MM.1S (cell line): Measurements from ENCODE around the gene ZNF439.
A peak's percentile ranks its signal among the peaks of the same experiment; 100 is the strongest.
"Not testable (repeated sequence)": the region's sequence is repeated elsewhere in the genome, so short reads cannot be mapped to it uniquely, and the experiment has no call there.

Experiments used
- DNase-seq: peaks from one replicate; pipeline ENCODE4 v3.0.0-alpha.2; 2015
- H2AFZ ChIP-seq: fragments of 300-600 bp; sonication (generic); 2 replicates; pipeline ENCODE4 v1.6.0; 2016; ENCODE audit warnings: antibody characterized with exemption, low read length
- H3F3A ChIP-seq: fragments of 300-600 bp; sonication (generic); 2 replicates; pipeline ENCODE4 v1.6.1; 2016; ENCODE audit warnings: mild to moderate bottlenecking, antibody characterized with exemption, low read length, moderate library complexity, mixed read lengths; ENCODE audit not compliant: insufficient read depth
- H3K27ac ChIP-seq: fragments of 300-600 bp; sonication (generic); 2 replicates; pipeline ENCODE4 v1.5.1; 2016; ENCODE audit warnings: mild to moderate bottlenecking, low read length
- H3K27me3 ChIP-seq: fragments of 300-600 bp; sonication (generic); replicated peaks from 2 replicates; pipeline ENCODE4 v1.6.0; 2016; ENCODE audit warnings: low read length; ENCODE audit not compliant: insufficient read depth
- H3K36me3 ChIP-seq: fragments of 300-600 bp; sonication (generic); replicated peaks from 2 replicates; pipeline ENCODE4 v1.6.1; 2016; ENCODE audit warnings: mild to moderate bottlenecking, low read length, mixed read lengths; ENCODE audit not compliant: insufficient read depth
- H3K4me1 ChIP-seq: fragments of 300-600 bp; sonication (generic); 2 replicates; pipeline ENCODE4 v1.6.1; 2016; ENCODE audit warnings: low read length, mixed read lengths
- H3K4me2 ChIP-seq: fragments of 300-600 bp; sonication (generic); 2 replicates; pipeline ENCODE4 v1.6.0; 2016; ENCODE audit warnings: low read depth, low read length
- H3K4me3 ChIP-seq: fragments of 300-600 bp; sonication (generic); 2 replicates; pipeline ENCODE4 v1.5.1; 2016; ENCODE audit warnings: low read length, mixed read lengths
- H3K79me2 ChIP-seq: fragments of 300-600 bp; sonication (generic); 2 replicates; pipeline ENCODE4 v1.6.1; 2016; ENCODE audit warnings: mixed run types, low read length, mixed read lengths
- H3K9ac ChIP-seq: fragments of 300-600 bp; sonication (generic); 2 replicates; pipeline ENCODE4 v1.6.1; 2016; ENCODE audit warnings: low read length, mixed read lengths
- H3K9me2 ChIP-seq: fragments of 300-600 bp; sonication (generic); replicated peaks from 2 replicates; pipeline ENCODE4 v1.6.1; 2016; ENCODE audit warnings: mild to moderate bottlenecking, low read length, mixed read lengths; ENCODE audit not compliant: insufficient read depth
- H3K9me3 ChIP-seq: fragments of 300-600 bp; sonication (generic); replicated peaks from 2 replicates; pipeline ENCODE4 v1.6.1; 2016; ENCODE audit warnings: mild to moderate bottlenecking, low read length, mixed read lengths; ENCODE audit not compliant: insufficient read depth
- H4K20me1 ChIP-seq: fragments of 300-600 bp; sonication (generic); 2 replicates; pipeline ENCODE4 v1.6.1; 2016; ENCODE audit warnings: mild to moderate bottlenecking, low read length, moderate library complexity, mixed read lengths; ENCODE audit not compliant: insufficient read depth
- CTCF ChIP-seq: fragments of 300-600 bp; sonication (generic); IDR thresholded peaks from 2 replicates; pipeline ENCODE4 v1.5.1; 2016; ENCODE audit warnings: antibody characterized with exemption, low read length, mixed read lengths
- EZH2 ChIP-seq: fragments of 300-600 bp; sonication (generic); optimal IDR thresholded peaks from 2 replicates; pipeline ENCODE3; 2017; ENCODE audit warnings: low read depth, mild to moderate bottlenecking, antibody characterized with exemption, low read length, mixed read lengths
- EZH2phosphoT487 ChIP-seq: fragments of 300-600 bp; sonication (generic); IDR thresholded peaks from 2 replicates; pipeline ENCODE4 v1.6.1; 2018; ENCODE audit warnings: antibody characterized with exemption, low read length

Gene ZNF439

GRCh38 chr19:11887234-11887610, 38.7 kb downstream of the ZNF439 start:
- H3K9me3 ChIP-seq: no peaks in the 10 kb centered on the region
- peak overlapping the region; percentile 88 for H3K4me2 ChIP-seq
- TF ChIP-seq EZH2 (no peak), EZH2phosphoT487 (no peak), CTCF (no peak)
- no peaks in the 10 kb centered on the region for H3K36me3 ChIP-seq
- H3K4me3 ChIP-seq: peak overlapping the region; percentile 66
- H3F3A ChIP-seq: no peaks in the 10 kb centered on the region
- H2AFZ ChIP-seq: peak overlapping the region; percentile 91
- no peak overlapping the region for H3K27ac ChIP-seq
- no peak for DNase-seq
- H3K9ac ChIP-seq: no peak overlapping the region
- no peaks in the 10 kb centered on the region for H3K9me2 ChIP-seq
- no peaks in the 10 kb centered on the region for H4K20me1 ChIP-seq
- H3K27me3 ChIP-seq: no peaks in the 10 kb centered on the region
- no peaks in the 10 kb centered on the region for H3K4me1 ChIP-seq
- H3K79me2 ChIP-seq: no peaks in the 10 kb centered on the region

- Histone ChIP-seq H3K4me1 (no peaks in the 10 kb centered on the region), H3K9ac (no peak within 1 kb of the TSS; the same call in 1 of the 2 replicates), H3K4me3 (peak within 1 kb of the TSS; percentile 66), H3K27ac (no peak within 1 kb of the TSS), H3K36me3 (no peaks in the 10 kb centered on the region), H3K79me2 (no peaks in the 10 kb centered on the region), H3K9me2 (no peaks in the 10 kb centered on the region), H4K20me1 (no peaks in the 10 kb centered on the region), H3F3A (no peaks in the 10 kb centered on the region), H3K9me3 (no peaks in the 10 kb centered on the region), H3K27me3 (no peaks in the 10 kb centered on the region), H2AFZ (peak within 1 kb of the TSS; percentile 91), H3K4me2 (peak within 1 kb of the TSS; percentile 88)
- TF ChIP-seq CTCF (0 out of 2 replicates have a peak, but pooled peaks have one; percentile 10), EZH2phosphoT487 (no peak)
- peak; percentile 24 for DNase-seq
These were observed 39.3 kb downstream of the ZNF439 start, which contains the start of gene ZNF69 for GRCh38 chr19:11887611-11888531. Gene ZNF69 (plus strand): TSS chr19:11887782. CDS start chr19:11887924, 142 bp downstream.

GRCh38 chr19:11889901-11890300, 41.4 kb downstream of the ZNF439 start:
- not testable (repeated sequence) for H3K4me1 ChIP-seq, H3K4me2 ChIP-seq, H3F3A ChIP-seq, H3K9me2 ChIP-seq, H3K27me3 ChIP-seq, H3K9ac ChIP-seq, H3K79me2 ChIP-seq, DNase-seq, H3K36me3 ChIP-seq, H4K20me1 ChIP-seq, H2AFZ ChIP-seq, H3K27ac ChIP-seq, H3K9me3 ChIP-seq, H3K4me3 ChIP-seq

GRCh38 chr19:11890634-11891033, 42.1 kb downstream of the ZNF439 start:
- Histone ChIP-seq H3K27ac (no peak overlapping the region), H3K79me2 (no peaks in the 10 kb centered on the region), H2AFZ (no peak overlapping the region), H4K20me1 (no peaks in the 10 kb centered on the region), H3K4me3 (no peak overlapping the region), H3F3A (no peaks in the 10 kb centered on the region), H3K9me2 (no peaks in the 10 kb centered on the region), H3K4me1 (no peaks in the 10 kb centered on the region), H3K4me2 (no peak overlapping the region), H3K27me3 (no peaks in the 10 kb centered on the region), H3K36me3 (no peaks in the 10 kb centered on the region), H3K9ac (no peak overlapping the region), H3K9me3 (no peaks in the 10 kb centered on the region)
- no peak for DNase-seq
- no peak for TF ChIP-seq EZH2
- TF ChIP-seq EZH2phosphoT487: no peak
- TF ChIP-seq CTCF: no peak
